ENCODE measurements around the gene PAEP.

DNA sequence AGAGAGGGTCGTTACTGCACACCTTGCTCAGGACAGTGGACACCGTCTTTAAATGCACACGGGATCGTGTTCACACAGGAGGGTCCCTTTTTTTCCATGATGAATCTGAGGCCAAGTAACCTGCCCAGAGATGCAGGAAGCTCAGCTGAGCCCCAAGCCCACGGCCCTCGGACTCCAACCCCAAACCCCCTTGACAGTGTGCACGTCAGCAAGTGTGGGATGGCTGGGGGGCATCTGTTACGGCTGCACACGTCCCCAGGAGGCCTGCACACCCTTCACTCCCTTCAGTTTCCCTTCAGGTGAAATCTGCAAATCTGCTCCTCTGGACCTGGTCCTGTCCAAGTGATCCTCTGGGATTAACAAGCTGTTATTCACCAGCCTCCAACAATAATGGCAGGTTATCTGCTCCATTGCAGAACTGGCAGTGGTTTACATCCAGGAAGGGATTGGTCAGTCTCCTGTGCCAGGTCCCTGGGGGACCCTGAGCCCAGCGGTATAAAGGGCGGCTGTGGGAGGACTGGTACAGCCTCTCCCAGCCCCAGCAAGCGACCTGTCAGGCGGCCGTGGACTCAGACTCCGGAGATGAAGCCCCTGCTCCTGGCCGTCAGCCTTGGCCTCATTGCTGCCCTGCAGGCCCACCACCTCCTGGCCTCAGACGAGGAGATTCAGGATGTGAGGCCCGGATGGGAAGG lies 40.5 kb upstream of the PAEP start, which contains the start of gene LCN1:
- TF ChIP-seq, protein P1, sequence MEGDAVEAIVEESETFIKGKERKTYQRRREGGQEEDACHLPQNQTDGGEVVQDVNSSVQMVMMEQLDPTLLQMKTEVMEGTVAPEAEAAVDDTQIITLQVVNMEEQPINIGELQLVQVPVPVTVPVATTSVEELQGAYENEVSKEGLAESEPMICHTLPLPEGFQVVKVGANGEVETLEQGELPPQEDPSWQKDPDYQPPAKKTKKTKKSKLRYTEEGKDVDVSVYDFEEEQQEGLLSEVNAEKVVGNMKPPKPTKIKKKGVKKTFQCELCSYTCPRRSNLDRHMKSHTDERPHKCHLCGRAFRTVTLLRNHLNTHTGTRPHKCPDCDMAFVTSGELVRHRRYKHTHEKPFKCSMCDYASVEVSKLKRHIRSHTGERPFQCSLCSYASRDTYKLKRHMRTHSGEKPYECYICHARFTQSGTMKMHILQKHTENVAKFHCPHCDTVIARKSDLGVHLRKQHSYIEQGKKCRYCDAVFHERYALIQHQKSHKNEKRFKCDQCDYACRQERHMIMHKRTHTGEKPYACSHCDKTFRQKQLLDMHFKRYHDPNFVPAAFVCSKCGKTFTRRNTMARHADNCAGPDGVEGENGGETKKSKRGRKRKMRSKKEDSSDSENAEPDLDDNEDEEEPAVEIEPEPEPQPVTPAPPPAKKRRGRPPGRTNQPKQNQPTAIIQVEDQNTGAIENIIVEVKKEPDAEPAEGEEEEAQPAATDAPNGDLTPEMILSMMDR (IDR thresholded peaks at IDR 0.05) = no peak
- no peak for TF ChIP-seq EP300 (IDR thresholded peaks at IDR 0.05)

All from ovary (tissue), 3 donors.